IMR-90 (cell line): ENCODE results near the gene RPL23. TPM values are rescaled to one million over a fixed set of nuclear protein-coding genes. Genes with fewer than 3 reads are reported as not detected.

ENCODE experiments used
- ATAC-seq: fragments of 200-7000 bp; cut with Tn5 transposase; 2 replicates; pipeline ENCODE4 v1.9.1; 2020; ENCODE audit warnings: low read depth, mild to moderate bottlenecking, moderate library complexity
- BruUV-seq: library from RNA; stranded (reverse); fragments of 400-500 nt; replicated peaks from 2 replicates; lab custom pipeline; 2021; lab: Mats Ljungman, UMichigan
- CTCF ChIA-PET: fragments of 300-600 bp; formaldehyde crosslinking; extraction: SDS; loops from one replicate; lab custom pipeline; 2021; ENCODE audit warnings: antibody characterized with exemption; lab: Yijun Ruan, JAX
- POLR2A ChIA-PET: fragments of 300-600 bp; sonication (Branson Sonifier 250); formaldehyde crosslinking; loops from one replicate; lab custom pipeline; 2022; ENCODE audit warnings: antibody characterized with exemption; ENCODE audit not compliant: unreplicated experiment; lab: Charles Lee
- DNase-seq: peaks from one replicate; pipeline ENCODE4 v3.0.0; 2013
- H2AFZ ChIP-seq: replicated peaks from 2 replicates; pipeline ENCODE3; 2013; ENCODE audit warnings: low read length, mild to moderate bottlenecking; ENCODE audit not compliant: poor library complexity
- H2AK5ac ChIP-seq: 2 replicates; pipeline ENCODE4 v1.6.1; 2013; ENCODE audit warnings: low read depth, low read length, inconsistent platforms
- H2AK9ac ChIP-seq: replicated peaks from 2 replicates; pipeline ENCODE3; 2013; ENCODE audit warnings: mild to moderate bottlenecking, low read depth, low read length, moderate library complexity; ENCODE audit not compliant: poor library complexity
- H2BK120ac ChIP-seq: 2 replicates; pipeline ENCODE4 v1.6.1; 2013; ENCODE audit warnings: low read depth, low read length, inconsistent platforms
- H2BK15ac ChIP-seq: 3 replicates; pipeline ENCODE4 v1.6.1; 2013; ENCODE audit warnings: low read depth, low read length, inconsistent platforms
- H2BK20ac ChIP-seq: 2 replicates; pipeline ENCODE4 v1.6.1; 2013; ENCODE audit warnings: low read depth, mild to moderate bottlenecking, inconsistent platforms, low read length, moderate library complexity
- H2BK5ac ChIP-seq: 2 replicates; pipeline ENCODE4 v1.6.1; 2013; ENCODE audit warnings: mild to moderate bottlenecking, low read depth, low read length, inconsistent platforms; ENCODE audit not compliant: poor library complexity, severe bottlenecking
- H3K14ac ChIP-seq: replicated peaks from 2 replicates; pipeline ENCODE4 v1.6.1; 2013; ENCODE audit warnings: low read depth, low read length, inconsistent platforms
- H3K18ac ChIP-seq: 2 replicates; pipeline ENCODE4 v1.6.1; 2013; ENCODE audit warnings: low read depth, low read length, control low read depth
- H3K23ac ChIP-seq: 2 replicates; pipeline ENCODE4 v1.6.1; 2013; ENCODE audit warnings: low read depth, low read length, inconsistent platforms
- H3K27ac ChIP-seq: 2 replicates; pipeline ENCODE4 v1.5.1; 2013; ENCODE audit warnings: mild to moderate bottlenecking, control low read depth, low read length; ENCODE audit not compliant: insufficient read depth
- H3K27me3 ChIP-seq: 2 replicates; pipeline ENCODE4 v1.6.1; 2013; ENCODE audit warnings: low read length; ENCODE audit not compliant: control insufficient read depth, insufficient read depth
- H3K36me3 ChIP-seq: 2 replicates; pipeline ENCODE4 v1.6.1; 2013; ENCODE audit warnings: low read length, mixed read lengths; ENCODE audit not compliant: control insufficient read depth, insufficient read depth
- H3K4ac ChIP-seq: 2 replicates; pipeline ENCODE4 v1.6.1; 2013; ENCODE audit warnings: low read depth, low read length, inconsistent platforms
- H3K4me1 ChIP-seq: 2 replicates; pipeline ENCODE4 v1.6.1; 2013; ENCODE audit warnings: low read length, mixed read lengths; ENCODE audit not compliant: control insufficient read depth, insufficient read depth
- H3K4me2 ChIP-seq: 2 replicates; pipeline ENCODE4 v1.6.1; 2013; ENCODE audit warnings: low read depth, mild to moderate bottlenecking, control low read depth, low read length, moderate library complexity
- H3K4me3 ChIP-seq: 2 replicates; pipeline ENCODE4 v1.5.1; 2013; ENCODE audit warnings: low read depth, mild to moderate bottlenecking, control low read depth, low read length, moderate library complexity; ENCODE audit not compliant: insufficient read depth
- H3K56ac ChIP-seq: 2 replicates; pipeline ENCODE4 v1.6.1; 2013; ENCODE audit warnings: low read length, inconsistent platforms; ENCODE audit not compliant: insufficient read depth; ENCODE audit errors: extremely low read depth
- H3K79me1 ChIP-seq, 2 experiments: 2 replicates each; pipeline ENCODE4 v1.6.1; 2013; ENCODE audit warnings: low read length in 2 of 2, inconsistent platforms in 1 of 2, low read depth in 1 of 2
- H3K9ac ChIP-seq: 2 replicates; pipeline ENCODE4 v1.6.1; 2013; ENCODE audit warnings: low read depth, low read length, control low read depth
- H3K9me1 ChIP-seq: 2 replicates; pipeline ENCODE4 v1.6.1; 2013; ENCODE audit warnings: low read length, inconsistent platforms; ENCODE audit not compliant: insufficient read depth
- H3K9me3 ChIP-seq: 2 replicates; pipeline ENCODE4 v1.6.1; 2013; ENCODE audit warnings: low read length; ENCODE audit not compliant: control insufficient read depth, insufficient read depth
- H4K20me1 ChIP-seq: 2 replicates; pipeline ENCODE4 v1.6.1; 2013; ENCODE audit warnings: low read length, inconsistent platforms; ENCODE audit not compliant: insufficient read depth
- H4K5ac ChIP-seq: 2 replicates; pipeline ENCODE4 v1.6.1; 2013; ENCODE audit warnings: mild to moderate bottlenecking, low read depth, low read length, control low read depth
- H4K8ac ChIP-seq, 2 experiments: 2 replicates each; pipeline ENCODE4 v1.6.1; 2013; ENCODE audit warnings: low read depth in 2 of 2, low read length in 2 of 2, control low read depth in 1 of 2, inconsistent platforms in 1 of 2
- H4K91ac ChIP-seq: 2 replicates; pipeline ENCODE4 v1.6.1; 2013; ENCODE audit warnings: low read depth, low read length, inconsistent platforms; ENCODE audit not compliant: insufficient read depth
- BHLHE40 ChIP-seq: fragments of 150-350 bp; IDR thresholded peaks from 2 replicates; pipeline ENCODE4 v1.6.1; 2016; ENCODE audit warnings: mild to moderate bottlenecking, low read depth, low read length
- CEBPB ChIP-seq: IDR thresholded peaks from 2 replicates; pipeline ENCODE4 v1.6.1; 2012; ENCODE audit warnings: low read depth, low read length, improper control_type of control experiment
- CHD1 ChIP-seq: IDR thresholded peaks from 2 replicates; pipeline ENCODE4 v1.6.1; 2012; ENCODE audit warnings: low read depth, low read length, improper control_type of control experiment
- CTCF ChIP-seq: conservative IDR thresholded peaks from 2 replicates; pipeline ENCODE4 v1.5.1; 2012; ENCODE audit warnings: mild to moderate bottlenecking, low read depth, low read length, improper control_type of control experiment
- ELK1 ChIP-seq: fragments of 150-350 bp; IDR thresholded peaks from 2 replicates; pipeline ENCODE4 v1.6.1; 2016; ENCODE audit warnings: low read depth, mild to moderate bottlenecking, low read length, moderate library complexity, borderline replicate concordance
- FOS ChIP-seq: fragments of 150-350 bp; IDR thresholded peaks from 2 replicates; pipeline ENCODE4 v1.6.1; 2016; ENCODE audit warnings: low read depth, low read length
- MAFK ChIP-seq: IDR thresholded peaks from 2 replicates; pipeline ENCODE4 v1.6.1; 2012; ENCODE audit warnings: low read depth, low read length, improper control_type of control experiment
- MAZ ChIP-seq: IDR thresholded peaks from 2 replicates; pipeline ENCODE4 v1.6.1; 2012; ENCODE audit warnings: low read depth, mild to moderate bottlenecking, low read length, improper control_type of control experiment, moderate library complexity, borderline replicate concordance
- MXI1 ChIP-seq: IDR thresholded peaks from 2 replicates; pipeline ENCODE4 v1.6.1; 2012; ENCODE audit warnings: low read depth, mild to moderate bottlenecking, low read length, moderate library complexity, borderline replicate concordance
- NFE2L2 ChIP-seq: fragments of 150-350 bp; IDR thresholded peaks from 2 replicates; pipeline ENCODE4 v1.6.1; 2016; ENCODE audit warnings: low read depth, mild to moderate bottlenecking, low read length
- POLR2A ChIP-seq: IDR thresholded peaks from 2 replicates; pipeline ENCODE4 v1.6.1; 2012; ENCODE audit warnings: mild to moderate bottlenecking, low read depth, low read length
- RAD21 ChIP-seq: IDR thresholded peaks from 2 replicates; pipeline ENCODE4 v1.6.1; 2012; ENCODE audit warnings: low read length, improper control_type of control experiment
- RCOR1 ChIP-seq: IDR thresholded peaks from 2 replicates; pipeline ENCODE4 v1.6.1; 2012; ENCODE audit warnings: mild to moderate bottlenecking, low read length, improper control_type of control experiment; ENCODE audit not compliant: insufficient replicate concordance
- RFX5 ChIP-seq: IDR thresholded peaks from 2 replicates; pipeline ENCODE4 v1.8.0; 2012; ENCODE audit warnings: low read depth, mild to moderate bottlenecking, low read length, moderate library complexity
- SMC3 ChIP-seq: fragments of 150-350 bp; IDR thresholded peaks from 2 replicates; pipeline ENCODE4 v1.6.1; 2016; ENCODE audit warnings: low read depth, mild to moderate bottlenecking, antibody characterized with exemption, low read length, moderate library complexity
- USF2 ChIP-seq: fragments of 150-350 bp; IDR thresholded peaks from 2 replicates; pipeline ENCODE4 v1.6.1; 2017; ENCODE audit warnings: mild to moderate bottlenecking, antibody characterized with exemption, low read length, low read depth
- WGBS, 2 experiments: methylation state at CpG; one replicate each; pipeline versions ENCODE4 v1.1.5 to v1.1.7; 2013; ENCODE audit warnings: missing lambda C conversion rate in 2 of 2; ENCODE audit not compliant: insufficient read length in 1 of 2; ENCODE audit errors: extremely low coverage in 2 of 2; 5-methylcytosine and 5-hydroxymethylcytosine counted together
- dilution Hi-C: fragments of 300-500 bp; cut with HindIII; formaldehyde crosslinking; loops from one replicate; pipeline ENCODE4 v1.14.3; 2018; ENCODE audit warnings: low sequenced_read_pairs; ENCODE audit not compliant: unreplicated experiment
- in situ Hi-C: fragments of 300-500 bp; cut with MboI; formaldehyde crosslinking; loops from 3 replicates; pipeline ENCODE4 v1.14.3; 2019; ENCODE audit warnings: low sequenced_read_pairs, inconsistent platforms, mixed read lengths
- intact Hi-C: fragments of 100-400 bp; cut with micrococcal nuclease; formaldehyde crosslinking; loops from 2 replicates; pipeline ENCODE4 v1.10.0; 2022
- polyA plus RNA-seq, 3 experiments: library from polyadenylated mRNA; depleted of rRNA; stranded (reverse); fragments of >200 nt; gene quantifications; 2 replicates each; pipeline ENCODE4 v1.2.3, GENCODE V29; 2012; ENCODE audit warnings: low replicate concordance in 1 of 3
- total RNA-seq: library from RNA; depleted of rRNA; stranded (reverse); fragments of >200 nt; gene quantifications from 2 replicates; pipeline ENCODE4 v1.2.3, GENCODE V29; 2012

The RPL23 gene
- total and polyA plus RNA-seq, 2 of the 4 experiments (the other 2 are of a cell fraction) = 1,170 to 2,308 TPM

GRCh38 chr17:38898812-38899348 is 45.4 kb upstream of the RPL23 start:
- H3K9ac ChIP-seq = no peak overlapping the region
- H3K4me1 ChIP-seq = peaks cover 29% of the 10 kb centered on the region
- peaks cover 68% of the 10 kb centered on the region for H3K36me3 ChIP-seq

More at GRCh38 chr17:38898812-38899348, 45.4 kb upstream of the RPL23 start:
- in situ Hi-C loops (no loop called here), dilution Hi-C loops (no loop called here), intact Hi-C loops (no loop called here)
- POLR2A ChIA-PET = no interaction called here
- Histone ChIP-seq H3K4ac (no peak overlapping the region; the same call in 1 of the 2 replicates), H3K27me3 (no peaks in the 10 kb centered on the region), H3K4me2 (no peak overlapping the region), H3K79me1 (peaks cover 46 to 92% of the 10 kb centered on the region in 2 experiments), H2BK5ac (peak overlapping the region; percentile 37), H3K14ac (no peak overlapping the region), H2AK9ac (peak overlapping the region; percentile 89), H4K8ac (no peak overlapping the region), H2BK15ac (no peak overlapping the region), H3K23ac (no peak overlapping the region), H2AK5ac (no peak overlapping the region), H4K20me1 (peaks cover 97% of the 10 kb centered on the region), H2BK20ac (no peak overlapping the region), H2BK120ac (no peak overlapping the region), H3K9me1 (peaks cover 24% of the 10 kb centered on the region), H3K56ac (no peak overlapping the region), H3K18ac (no peak overlapping the region), H3K27ac (no peak overlapping the region; the same call in 1 of the 2 replicates), H2AFZ (no peak overlapping the region), H3K4me3 (no peak overlapping the region), H4K5ac (no peak overlapping the region), H3K9me3 (no peaks in the 10 kb centered on the region), H4K91ac (no peak overlapping the region)
- CTCF ChIA-PET = no interaction called here
- DNase-seq (no peak), ATAC-seq (no peak)
- TF ChIP-seq RAD21 = no peak
- TF ChIP-seq BHLHE40 = no peak
- no peak for TF ChIP-seq USF2
- no peak for TF ChIP-seq RFX5
- TF ChIP-seq POLR2A = no peak
- TF ChIP-seq MAZ = no peak
- TF ChIP-seq CHD1 = no peak
- no peak for TF ChIP-seq FOS
- no peak for TF ChIP-seq MXI1
- TF ChIP-seq ELK1 = no peak
- TF ChIP-seq CTCF = no peak
- no peak for TF ChIP-seq NFE2L2
- no peak for TF ChIP-seq RCOR1
- TF ChIP-seq MAFK = no peak
- no peak for TF ChIP-seq CEBPB
- no peak for TF ChIP-seq SMC3
- BruUV-seq = no TSS peak
- 96% methylated on average over 8 of the region's 11 CpGs; no CpG with 5 or more reads in 1 of the 2 experiments for WGBS, 2 experiments
